GM21367 (cell line): ENCODE measurements around the gene EGR1.

Experiments
- ATAC-seq: cut with Tn5 transposase; IDR thresholded peaks from one replicate; pipeline ENCODE4 v1.9.1; 2021; ENCODE audit not compliant: unreplicated experiment

EGR1 gene

DNA sequence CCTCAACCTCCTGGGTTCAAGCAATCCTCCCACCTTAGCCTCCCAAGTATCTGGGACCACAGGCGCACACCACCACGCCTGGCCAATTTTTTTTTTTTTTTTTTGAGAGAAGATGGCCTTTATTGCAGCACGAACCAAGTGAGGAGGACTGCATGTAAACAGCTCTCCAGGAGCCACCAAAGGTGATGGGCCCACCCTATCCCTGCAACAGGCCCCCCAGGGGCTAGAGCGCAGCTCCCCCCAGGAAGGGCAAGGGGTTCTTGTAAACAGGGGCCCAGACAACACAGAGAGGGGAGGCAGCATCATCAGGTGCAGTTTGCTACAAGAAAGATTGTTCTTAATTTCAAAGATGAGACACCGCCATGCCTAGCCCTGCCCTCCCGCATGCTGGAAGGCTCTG lies 12.6 kb upstream of the EGR1 start:
- no peak for ATAC-seq

- ATAC-seq = no peak
Observed at GRCh38 chr5:138453590-138453989, 11.7 kb upstream of the EGR1 start.

DNA sequence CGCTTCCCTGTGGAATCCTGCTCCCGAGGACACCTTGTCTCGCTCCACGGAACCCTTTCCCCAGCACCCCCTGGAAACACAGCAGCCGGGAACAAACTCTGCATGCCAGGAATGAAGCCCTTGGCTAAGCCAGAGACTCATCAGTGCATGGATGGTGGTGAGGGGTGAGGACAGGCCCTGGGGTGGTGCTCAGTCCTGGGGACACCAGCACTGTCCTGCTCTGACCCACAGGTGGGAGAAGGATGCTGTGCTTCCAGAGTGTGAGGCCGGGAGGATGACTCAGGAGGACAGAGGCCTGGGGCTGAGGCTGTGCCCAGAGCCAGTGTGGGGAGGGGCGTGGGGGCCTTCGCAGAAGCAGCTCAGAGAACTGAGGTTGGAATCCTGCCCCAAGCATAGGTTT lies 11.2 kb upstream of the EGR1 start:
- ATAC-seq = no peak

DNA sequence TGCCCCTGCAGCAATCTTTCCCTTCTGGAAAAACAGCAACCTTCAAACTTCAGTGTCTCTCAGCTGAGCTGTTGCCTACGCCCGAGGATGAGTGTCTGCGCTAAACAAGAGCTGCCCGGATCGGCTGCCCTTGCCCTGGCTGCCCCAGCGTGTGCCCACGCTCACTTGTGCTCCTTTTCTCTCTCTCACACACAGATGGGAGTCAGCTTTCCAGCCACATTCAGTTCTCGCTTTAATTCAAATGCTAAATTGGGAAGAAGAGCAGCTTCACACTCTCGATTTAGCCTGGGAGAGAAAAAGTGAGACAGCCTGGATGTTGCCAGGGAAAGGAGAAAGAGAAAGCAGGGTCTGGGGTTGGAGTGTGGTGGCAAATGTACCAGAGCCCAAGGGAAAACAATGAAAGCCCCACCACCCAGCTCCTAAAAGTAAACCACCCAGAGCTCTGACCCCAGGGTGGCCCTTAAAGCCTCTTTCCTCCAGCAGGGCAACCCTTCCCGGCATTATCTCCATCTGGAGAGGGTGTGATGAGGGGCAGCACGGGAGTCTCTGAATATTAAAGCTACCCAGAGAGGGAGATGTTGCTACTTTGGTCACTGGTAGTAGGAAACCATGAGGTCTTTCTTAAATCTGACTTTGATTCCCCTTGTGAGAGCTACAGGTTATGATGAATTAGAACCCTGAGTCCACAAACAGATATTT lies 9.9 kb upstream of the EGR1 start:
- no peak for ATAC-seq

- no peak for ATAC-seq
Observed at GRCh38 chr5:138457531-138458275, 7.6 kb upstream of the EGR1 start.

GRCh38 chr5:138458384-138458783 lies 6.9 kb upstream of the EGR1 start:
- no peak for ATAC-seq

DNA sequence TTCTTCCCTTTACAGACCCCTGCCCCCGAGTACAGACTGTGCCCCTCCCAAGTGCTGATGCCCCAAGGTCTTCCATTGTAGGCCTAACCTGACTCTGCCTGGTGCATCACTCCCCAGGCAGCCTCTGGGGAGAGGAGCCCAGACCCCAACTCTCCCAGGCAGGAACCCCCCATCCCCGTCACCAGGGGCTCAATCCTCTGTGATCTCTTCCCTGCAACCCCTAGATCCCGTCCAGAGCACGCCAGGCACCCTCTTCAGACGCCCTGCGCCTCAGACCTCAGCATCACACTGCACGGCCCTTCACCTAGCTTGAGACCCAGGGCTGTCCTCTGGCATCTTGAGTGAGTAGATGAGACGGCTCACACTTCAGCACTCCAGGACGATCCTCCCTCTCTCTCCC lies 6.4 kb upstream of the EGR1 start:
- ATAC-seq = no peak

DNA sequence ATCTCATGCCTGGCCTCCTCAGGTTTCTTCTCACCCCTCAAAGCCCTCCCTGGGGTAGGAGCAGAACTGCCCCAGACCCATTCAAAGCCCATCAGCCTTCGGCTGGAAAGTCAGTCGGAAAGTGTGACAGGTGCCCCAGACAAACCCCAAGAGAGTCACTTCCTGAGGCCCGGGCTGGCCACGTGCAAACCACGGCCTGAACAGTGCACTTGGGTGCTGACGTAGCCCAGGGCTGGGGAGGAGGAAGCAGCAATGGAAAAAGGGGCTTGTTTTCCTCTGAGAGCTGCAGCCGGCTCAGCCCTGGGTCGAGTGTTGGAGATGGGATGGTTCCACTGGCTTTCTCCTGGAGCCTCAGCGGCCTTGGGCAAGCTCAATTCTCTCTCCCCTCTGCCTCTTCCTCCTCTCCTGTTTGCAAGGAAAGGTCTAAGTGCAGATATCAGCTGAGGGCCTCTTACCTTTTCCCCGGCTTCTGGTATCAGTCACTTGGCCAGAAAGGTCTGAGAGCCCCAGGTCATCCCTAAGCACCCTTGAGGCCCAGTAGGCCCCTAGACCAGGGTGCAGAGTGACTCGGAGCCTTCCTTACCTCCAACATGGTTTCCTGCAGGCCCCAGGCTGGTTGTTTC lies 5.9 kb upstream of the EGR1 start:
- no peak for ATAC-seq

GRCh38 chr5:138460032-138460693 lies 5.1 kb upstream of the EGR1 start:
- ATAC-seq = no peak

DNA sequence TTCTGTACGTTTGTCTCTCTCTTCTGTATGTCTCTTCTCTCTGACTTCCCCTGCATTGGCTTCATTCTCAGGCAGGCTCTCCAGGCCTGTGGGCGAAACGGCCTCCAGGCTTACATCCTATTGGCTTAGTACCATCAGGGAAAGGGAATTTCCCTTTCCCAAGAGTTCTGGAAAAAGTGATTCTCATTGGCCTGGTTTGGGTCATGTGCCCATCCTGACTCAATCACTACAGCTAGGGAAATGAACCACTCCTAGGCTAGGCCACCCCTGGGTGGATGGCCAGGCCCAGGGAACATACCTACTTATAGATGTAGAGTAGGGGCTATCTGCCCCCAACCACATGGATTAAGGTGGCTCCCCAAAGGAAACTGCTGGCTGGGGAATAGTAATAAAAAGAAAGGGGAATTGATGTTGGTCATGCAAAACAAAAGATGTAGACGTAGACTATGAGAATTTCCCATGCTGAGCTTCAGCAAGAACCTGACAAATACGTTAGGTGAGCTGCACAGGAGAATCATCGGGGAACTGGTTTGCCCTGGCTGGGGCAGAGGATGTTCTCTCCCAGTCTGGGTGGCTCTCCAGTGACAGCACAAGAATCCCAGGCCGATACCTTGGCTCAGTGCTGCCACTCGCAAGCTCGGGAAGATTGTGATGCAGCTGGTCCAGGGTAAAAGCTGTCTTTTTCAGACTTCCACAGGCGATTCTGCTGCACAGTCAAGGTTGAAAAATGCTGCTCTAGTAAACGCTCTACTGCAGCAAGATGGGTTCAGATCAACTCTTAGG lies 3.7 kb upstream of the EGR1 start:
- no peak for ATAC-seq

DNA sequence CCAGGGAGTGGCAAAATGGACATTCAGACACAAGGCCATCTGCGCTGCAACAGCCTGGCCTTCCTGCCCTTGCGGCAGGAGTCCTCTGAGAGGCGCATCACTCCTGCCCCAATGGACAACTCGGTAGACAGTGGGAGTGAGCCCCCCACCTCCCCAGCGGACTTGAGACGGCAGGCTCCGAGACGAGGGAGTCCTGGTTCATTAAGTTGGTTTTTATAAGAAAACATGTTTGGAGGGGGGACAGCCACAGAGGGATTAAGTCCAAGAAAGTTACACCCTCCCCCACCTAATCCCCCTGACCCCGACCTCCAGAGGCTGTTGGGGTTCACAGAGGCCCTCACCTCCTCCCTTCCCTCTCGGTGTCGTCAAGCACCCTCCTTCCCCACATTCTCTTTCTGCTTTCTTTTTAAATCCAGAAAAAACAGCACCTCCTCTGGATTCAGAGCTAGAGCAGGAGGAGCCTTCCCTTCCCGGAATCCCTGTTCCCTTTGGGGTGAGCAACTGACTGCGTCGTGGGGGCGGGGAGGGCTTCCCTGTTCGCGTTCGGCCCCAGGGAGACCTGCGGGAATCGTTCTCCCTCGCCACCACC lies 1.8 kb upstream of the EGR1 start:
- no peak for ATAC-seq

GRCh38 chr5:138464008-138464387 lies 1.3 kb upstream of the EGR1 start:
- ATAC-seq = peak; percentile 41

GRCh38 chr5:138464388-138465260 lies 655 bp upstream of the EGR1 start:
- peak; percentile 65 for ATAC-seq

- no peak for ATAC-seq
Observed at GRCh38 chr5:138466125-138466899, 1.0 kb downstream of the EGR1 start.

GRCh38 chr5:138466900-138467710 lies 1.8 kb downstream of the EGR1 start:
- no peak for ATAC-seq

- ATAC-seq = no peak
Observed at GRCh38 chr5:138467711-138468132, 2.4 kb downstream of the EGR1 start.

DNA sequence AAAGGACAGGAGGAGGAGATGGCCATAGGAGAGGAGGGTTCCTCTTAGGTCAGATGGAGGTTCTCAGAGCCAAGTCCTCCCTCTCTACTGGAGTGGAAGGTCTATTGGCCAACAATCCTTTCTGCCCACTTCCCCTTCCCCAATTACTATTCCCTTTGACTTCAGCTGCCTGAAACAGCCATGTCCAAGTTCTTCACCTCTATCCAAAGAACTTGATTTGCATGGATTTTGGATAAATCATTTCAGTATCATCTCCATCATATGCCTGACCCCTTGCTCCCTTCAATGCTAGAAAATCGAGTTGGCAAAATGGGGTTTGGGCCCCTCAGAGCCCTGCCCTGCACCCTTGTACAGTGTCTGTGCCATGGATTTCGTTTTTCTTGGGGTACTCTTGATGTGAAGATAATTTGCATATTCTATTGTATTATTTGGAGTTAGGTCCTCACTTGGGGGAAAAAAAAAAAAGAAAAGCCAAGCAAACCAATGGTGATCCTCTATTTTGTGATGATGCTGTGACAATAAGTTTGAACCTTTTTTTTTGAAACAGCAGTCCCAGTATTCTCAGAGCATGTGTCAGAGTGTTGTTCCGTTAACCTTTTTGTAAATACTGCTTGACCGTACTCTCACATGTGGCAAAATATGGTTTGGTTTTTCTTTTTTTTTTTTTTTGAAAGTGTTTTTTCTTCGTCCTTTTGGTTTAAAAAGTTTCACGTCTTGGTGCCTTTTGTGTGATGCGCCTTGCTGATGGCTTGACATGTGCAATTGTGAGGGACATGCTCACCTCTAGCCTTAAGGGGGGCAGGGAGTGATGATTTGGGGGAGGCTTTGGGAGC lies 3.1 kb downstream of the EGR1 start:
- ATAC-seq = no peak
